NCI-H1092 (cell line): Measurements from ENCODE around the gene ISG15.
"Not testable (repeated sequence)": the region's sequence is repeated elsewhere in the genome, so short reads cannot be mapped to it uniquely, and the experiment has no call there.

Experiments used
- DNase-seq: peaks from one replicate; lab custom pipeline; 2025; lab: John Stamatoyannopoulos, UW

The ISG15 gene

GRCh38 chr1:1030867-1031658 is 17.8 kb downstream of the ISG15 start:
- DNase-seq: not testable (repeated sequence)

GRCh38 chr1:1031659-1032235 is 18.4 kb downstream of the ISG15 start:
- no peak for DNase-seq

DNA sequence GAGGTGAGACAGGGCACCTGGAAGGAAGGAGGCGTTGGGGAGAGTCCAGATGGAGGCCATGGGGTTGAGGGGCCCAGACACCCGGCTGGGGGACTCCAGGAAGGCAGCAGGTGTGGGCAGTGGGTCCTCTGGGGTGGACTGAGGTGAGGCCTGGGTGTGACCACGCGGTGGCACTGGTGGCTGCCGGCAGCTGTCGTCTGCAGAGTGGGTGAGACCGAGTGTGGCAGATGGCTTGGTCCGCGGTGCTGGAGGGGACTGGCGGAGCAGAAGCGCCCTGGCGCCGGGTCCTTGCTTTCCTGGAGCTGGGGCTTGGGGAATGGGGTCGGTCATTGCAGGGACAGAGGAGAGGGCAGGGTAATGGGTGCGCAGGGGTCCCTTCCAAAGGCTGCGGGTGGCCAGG is 19.1 kb downstream of the ISG15 start:
- no peak for DNase-seq

DNA sequence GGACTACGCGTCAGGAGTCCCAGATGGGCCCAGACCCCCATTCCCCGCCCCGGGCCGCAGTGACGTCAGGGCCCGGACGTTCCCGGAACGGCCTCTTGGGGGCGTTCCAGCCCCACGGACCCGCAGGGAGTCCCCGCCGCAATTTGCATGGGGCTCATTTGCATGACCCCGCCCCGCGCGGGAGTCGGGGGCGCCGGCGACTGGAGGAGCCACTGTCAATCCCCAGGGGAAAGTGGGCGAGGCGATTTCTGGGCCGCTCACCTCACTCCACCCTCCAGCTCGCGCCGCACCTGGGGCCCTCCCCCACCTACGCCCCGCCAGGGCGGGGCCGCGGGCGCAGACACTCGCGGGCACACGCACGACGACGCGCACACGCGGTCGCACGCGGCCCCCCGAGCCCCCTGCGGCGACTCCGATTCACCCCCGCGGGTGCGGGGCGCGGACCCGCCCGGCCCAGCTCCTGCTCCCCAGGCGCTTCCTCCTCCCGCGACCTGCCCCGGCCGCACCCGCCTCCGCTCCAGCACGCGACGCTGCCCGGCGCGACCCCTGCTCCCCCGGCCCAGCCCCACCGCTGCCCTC is 19.8 kb downstream of the ISG15 start:
- peak; percentile 69 for DNase-seq

- DNase-seq: no peak
Observed at GRCh38 chr1:1033731-1034438, 20.6 kb downstream of the ISG15 start.

- DNase-seq: no peak
Observed at GRCh38 chr1:1034439-1034781, 21.1 kb downstream of the ISG15 start.

GRCh38 chr1:1035291-1035943 is 22.1 kb downstream of the ISG15 start:
- no peak for DNase-seq

DNA sequence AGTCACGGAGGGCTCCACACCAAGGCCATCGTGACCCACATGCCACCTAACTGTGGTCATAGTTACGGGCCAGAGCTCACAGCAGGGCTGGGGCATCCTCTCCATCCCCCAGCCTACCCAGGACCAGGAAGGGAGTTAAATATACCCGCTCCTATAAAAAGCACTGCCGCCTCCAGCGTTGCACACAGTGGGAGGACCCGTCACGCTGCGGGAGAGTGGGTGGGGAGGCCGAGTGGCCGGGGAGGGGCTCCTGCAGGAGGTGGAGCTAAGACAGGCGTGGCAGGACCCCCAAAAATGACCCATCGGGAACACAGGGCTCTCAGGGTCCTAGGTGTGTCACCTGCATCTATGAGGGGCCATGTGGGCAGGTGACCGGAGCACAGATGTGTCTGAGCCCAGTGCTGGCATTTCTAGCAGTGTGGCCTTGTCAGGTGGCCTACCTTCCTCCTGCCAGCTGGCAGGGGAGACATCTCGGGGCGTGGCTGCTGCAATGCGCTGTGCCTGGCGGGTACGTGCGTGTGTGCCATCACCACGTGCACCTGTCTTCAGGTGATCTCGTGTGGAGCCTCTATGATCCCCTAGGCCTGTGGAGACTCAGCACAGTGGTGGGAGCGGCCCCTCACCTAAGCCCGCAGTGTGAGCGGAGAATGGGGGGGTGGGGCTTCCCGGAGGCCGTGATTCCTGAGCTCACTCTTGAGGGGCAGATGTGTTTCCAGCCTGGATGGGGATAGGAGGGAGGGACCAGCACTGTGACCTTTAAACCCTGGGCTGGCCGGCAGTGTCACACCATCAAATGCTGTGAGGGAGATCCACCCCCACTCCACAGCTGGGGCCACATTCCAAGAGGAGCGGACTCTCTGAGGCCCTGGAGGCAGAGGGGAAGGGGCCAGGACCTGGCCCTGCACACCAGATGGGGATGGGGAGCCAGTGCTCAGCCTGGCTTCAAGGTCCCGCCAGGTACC is 24.4 kb downstream of the ISG15 start:
- DNase-seq: no peak

- DNase-seq: no peak
Observed at GRCh38 chr1:1038694-1039093, 25.4 kb downstream of the ISG15 start.

DNA sequence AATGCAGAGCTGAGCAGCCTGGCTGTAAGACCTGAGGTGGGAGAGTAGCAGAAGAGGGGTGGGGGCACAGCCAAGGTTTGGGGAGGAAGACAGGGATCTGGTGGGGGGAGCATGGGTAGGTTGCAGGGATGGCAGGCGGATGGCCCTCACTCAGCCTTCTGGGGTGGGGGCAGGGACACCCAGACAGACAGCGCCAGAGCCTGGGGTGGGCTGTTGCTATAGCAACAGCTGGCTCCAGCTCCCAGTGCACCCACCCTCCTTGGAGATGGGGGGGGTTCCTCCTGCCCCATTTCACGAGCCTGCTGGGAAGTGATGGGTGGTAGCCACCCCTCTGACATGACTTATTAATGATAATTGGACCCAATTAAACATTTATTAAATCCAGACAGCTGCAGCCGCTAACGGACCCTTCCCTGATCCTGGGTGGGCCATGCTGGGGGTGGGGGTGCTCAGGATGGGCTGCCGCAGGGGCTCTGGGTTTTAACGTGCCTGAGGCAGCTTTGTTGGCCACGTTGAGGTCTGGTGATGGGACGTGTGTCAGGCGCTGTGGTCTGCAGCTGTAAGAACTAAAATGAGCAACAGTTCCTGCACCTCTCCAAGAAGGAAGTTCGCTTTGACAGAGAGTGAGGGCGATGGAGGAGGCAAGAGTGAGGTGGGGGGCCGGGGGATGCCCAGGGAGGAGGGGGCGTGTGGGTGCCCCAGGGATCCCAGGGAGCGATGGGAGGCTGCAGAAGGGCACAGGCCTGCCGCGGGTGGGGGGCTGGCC is 26.0 kb downstream of the ISG15 start:
- DNase-seq: no peak

- DNase-seq: no peak
Observed at GRCh38 chr1:1040004-1040991, 27.0 kb downstream of the ISG15 start.

DNA sequence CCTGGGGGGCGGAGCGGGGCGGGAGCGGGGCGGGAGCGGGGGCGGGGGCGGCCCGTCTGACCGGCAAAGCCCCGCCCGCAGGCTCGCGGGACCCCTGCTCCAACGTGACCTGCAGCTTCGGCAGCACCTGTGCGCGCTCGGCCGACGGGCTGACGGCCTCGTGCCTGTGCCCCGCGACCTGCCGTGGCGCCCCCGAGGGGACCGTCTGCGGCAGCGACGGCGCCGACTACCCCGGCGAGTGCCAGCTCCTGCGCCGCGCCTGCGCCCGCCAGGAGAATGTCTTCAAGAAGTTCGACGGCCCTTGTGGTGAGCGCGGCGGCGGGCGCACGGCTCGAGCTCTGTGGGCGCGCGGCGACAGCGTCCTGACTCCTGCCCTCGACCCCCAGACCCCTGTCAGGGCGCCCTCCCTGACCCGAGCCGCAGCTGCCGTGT is 27.8 kb downstream of the ISG15 start:
- no peak for DNase-seq

- no peak for DNase-seq
Observed at GRCh38 chr1:1041873-1042272, 28.6 kb downstream of the ISG15 start.

GRCh38 chr1:1042835-1043234 is 29.5 kb downstream of the ISG15 start:
- DNase-seq: no peak

DNA sequence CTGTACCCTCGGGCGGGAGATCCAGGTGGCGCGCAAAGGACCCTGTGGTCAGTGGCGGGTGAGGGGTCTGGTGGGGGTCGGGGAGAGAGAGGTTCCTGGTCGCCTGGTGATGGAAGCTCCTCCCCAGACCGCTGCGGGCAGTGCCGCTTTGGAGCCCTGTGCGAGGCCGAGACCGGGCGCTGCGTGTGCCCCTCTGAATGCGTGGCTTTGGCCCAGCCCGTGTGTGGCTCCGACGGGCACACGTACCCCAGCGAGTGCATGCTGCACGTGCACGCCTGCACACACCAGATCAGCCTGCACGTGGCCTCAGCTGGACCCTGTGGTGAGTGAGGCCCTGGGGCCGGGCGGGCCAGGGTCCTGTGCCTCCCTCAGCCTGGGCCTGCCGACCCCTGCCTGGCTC is 30.1 kb downstream of the ISG15 start:
- DNase-seq: no peak

GRCh38 chr1:1043921-1044320 is 30.6 kb downstream of the ISG15 start:
- no peak for DNase-seq

GRCh38 chr1:1044455-1045078 is 31.3 kb downstream of the ISG15 start:
- DNase-seq: no peak

DNA sequence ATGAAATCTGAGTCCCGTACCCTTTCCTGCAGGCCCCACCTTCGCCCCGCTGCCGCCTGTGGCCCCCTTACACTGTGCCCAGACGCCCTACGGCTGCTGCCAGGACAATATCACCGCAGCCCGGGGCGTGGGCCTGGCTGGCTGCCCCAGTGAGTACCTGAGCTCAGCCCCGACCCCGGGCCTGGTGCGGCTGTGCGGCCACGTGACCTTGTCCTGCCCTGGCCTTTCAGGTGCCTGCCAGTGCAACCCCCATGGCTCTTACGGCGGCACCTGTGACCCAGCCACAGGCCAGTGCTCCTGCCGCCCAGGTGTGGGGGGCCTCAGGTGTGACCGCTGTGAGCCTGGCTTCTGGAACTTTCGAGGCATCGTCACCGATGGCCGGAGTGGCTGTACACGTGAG is 31.8 kb downstream of the ISG15 start:
- DNase-seq: no peak

DNA sequence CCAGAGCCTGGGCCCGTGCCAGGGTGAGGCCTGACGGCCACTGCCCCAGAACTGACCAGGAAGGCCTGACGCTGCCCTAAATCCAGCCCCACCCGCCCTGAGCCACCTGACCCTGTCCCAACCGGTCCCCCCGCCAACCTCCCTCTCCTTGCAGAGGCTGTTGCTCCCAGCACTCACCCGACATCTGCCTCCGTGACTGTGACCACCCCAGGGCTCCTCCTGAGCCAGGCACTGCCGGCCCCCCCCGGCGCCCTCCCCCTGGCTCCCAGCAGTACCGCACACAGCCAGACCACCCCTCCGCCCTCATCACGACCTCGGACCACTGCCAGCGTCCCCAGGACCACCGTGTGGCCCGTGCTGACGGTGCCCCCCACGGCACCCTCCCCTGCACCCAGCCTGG is 32.9 kb downstream of the ISG15 start:
- DNase-seq: no peak
